ENCODE results near the gene HAND1.

The HAND1 gene

GRCh38 chr5:154493274-154493673, 15.2 kb upstream of the HAND1 start:
- no peaks in the 10 kb centered on the region for H3K79me2 ChIP-seq (ENCODE audit: insufficient read depth, low read depth)
- no peaks in the 10 kb centered on the region for H3K27me3 ChIP-seq (ENCODE audit: insufficient read depth, low read depth)
- no peak overlapping the region for H3K9ac ChIP-seq
- H3K4me2 ChIP-seq, result no peak overlapping the region
- peaks cover 10% of the 10 kb centered on the region for H3K4me1 ChIP-seq (ENCODE audit: low read depth, poor library complexity, severe bottlenecking)
- no peaks in the 10 kb centered on the region for H4K20me1 ChIP-seq (ENCODE audit: insufficient read depth)
- no peaks in the 10 kb centered on the region for H3K36me3 ChIP-seq (ENCODE audit: insufficient read depth)
- TF ChIP-seq CTCF (conservative IDR thresholded peaks at IDR 0.05; ENCODE audit: low read depth, low read length), result no peak
- no peak overlapping the region for H3K4me3 ChIP-seq (IDR thresholded peaks at IDR 0.05; ENCODE audit: insufficient read depth, low read depth, low read length)
- no peak overlapping the region for H3K27ac ChIP-seq
- no peak overlapping the region for H2AFZ ChIP-seq (ENCODE audit: low read depth)

GRCh38 chr5:154491941-154492340, 13.9 kb upstream of the HAND1 start:
- H3K27me3 ChIP-seq (ENCODE audit: insufficient read depth, low read depth), result no peaks in the 10 kb centered on the region
- no peaks in the 10 kb centered on the region for H3K36me3 ChIP-seq (ENCODE audit: insufficient read depth)
- peaks cover 23% of the 10 kb centered on the region for H3K4me1 ChIP-seq (ENCODE audit: low read depth, poor library complexity, severe bottlenecking)
- H4K20me1 ChIP-seq (ENCODE audit: insufficient read depth), result no peaks in the 10 kb centered on the region
- H3K4me3 ChIP-seq (IDR thresholded peaks at IDR 0.05; ENCODE audit: insufficient read depth, low read depth, low read length), result no peak overlapping the region
- H3K79me2 ChIP-seq (ENCODE audit: insufficient read depth, low read depth), result no peaks in the 10 kb centered on the region
- no peak overlapping the region for H2AFZ ChIP-seq (ENCODE audit: low read depth)
- no peak for TF ChIP-seq CTCF (conservative IDR thresholded peaks at IDR 0.05; ENCODE audit: low read depth, low read length)
- no peak overlapping the region for H3K27ac ChIP-seq
- H3K4me2 ChIP-seq, result no peak overlapping the region
- no peak overlapping the region for H3K9ac ChIP-seq

- peak overlapping the region; percentile 22; the same call in 1 of the 2 replicates for H2AFZ ChIP-seq (ENCODE audit: low read depth)
- H4K20me1 ChIP-seq (ENCODE audit: insufficient read depth), result no peaks in the 10 kb centered on the region
- H3K79me2 ChIP-seq (ENCODE audit: insufficient read depth, low read depth), result no peaks in the 10 kb centered on the region
- H3K4me2 ChIP-seq, result peak overlapping the region; percentile 63
- no peaks in the 10 kb centered on the region for H3K36me3 ChIP-seq (ENCODE audit: insufficient read depth)
- peak overlapping the region; percentile 47; the same call in 1 of the 2 replicates for H3K27ac ChIP-seq
- no peak overlapping the region for H3K4me3 ChIP-seq (IDR thresholded peaks at IDR 0.05; ENCODE audit: insufficient read depth, low read depth, low read length)
- TF ChIP-seq CTCF (conservative IDR thresholded peaks at IDR 0.05; ENCODE audit: low read depth, low read length), result no peak
- peaks cover 36% of the 10 kb centered on the region for H3K4me1 ChIP-seq (ENCODE audit: low read depth, poor library complexity, severe bottlenecking)
- no peak overlapping the region for H3K9ac ChIP-seq
- no peaks in the 10 kb centered on the region for H3K27me3 ChIP-seq (ENCODE audit: insufficient read depth, low read depth)
Observed at GRCh38 chr5:154487541-154487940, 9.5 kb upstream of the HAND1 start.

GRCh38 chr5:154486427-154486866, 8.4 kb upstream of the HAND1 start:
- no peak overlapping the region for H3K4me3 ChIP-seq (IDR thresholded peaks at IDR 0.05; ENCODE audit: insufficient read depth, low read depth, low read length)
- H3K27me3 ChIP-seq (ENCODE audit: insufficient read depth, low read depth), result no peaks in the 10 kb centered on the region
- H3K36me3 ChIP-seq (ENCODE audit: insufficient read depth), result no peaks in the 10 kb centered on the region
- TF ChIP-seq CTCF (conservative IDR thresholded peaks at IDR 0.05; ENCODE audit: low read depth, low read length), result no peak
- H2AFZ ChIP-seq (ENCODE audit: low read depth), result peak overlapping the region; percentile 30; the same call in 1 of the 2 replicates
- peak overlapping the region; percentile 47; the same call in 1 of the 2 replicates for H3K27ac ChIP-seq
- H4K20me1 ChIP-seq (ENCODE audit: insufficient read depth), result no peaks in the 10 kb centered on the region
- no peaks in the 10 kb centered on the region for H3K79me2 ChIP-seq (ENCODE audit: insufficient read depth, low read depth)
- no peak overlapping the region for H3K9ac ChIP-seq
- peak overlapping the region; percentile 63; the same call in 1 of the 2 replicates for H3K4me2 ChIP-seq
- peaks cover 36% of the 10 kb centered on the region for H3K4me1 ChIP-seq (ENCODE audit: low read depth, poor library complexity, severe bottlenecking)
